ENCODE data around the gene RNF152.

RNF152 gene

GRCh38 chr18:61854578-61855448, 38.0 kb downstream of the RNF152 start:
- no peak for DNase-seq (ENCODE audit: low read depth in 1 of 2, low spot score in 1 of 2)

- DNase-seq (ENCODE audit: low read depth in 1 of 2, low spot score in 1 of 2) = no peak
Measured at GRCh38 chr18:61853855-61854254, 39.0 kb downstream of the RNF152 start.

GRCh38 chr18:61852496-61852895, 40.3 kb downstream of the RNF152 start:
- DNase-seq (ENCODE audit: low read depth in 1 of 2, low spot score in 1 of 2) = no peak

- DNase-seq (ENCODE audit: low read depth in 1 of 2, low spot score in 1 of 2) = no peak
Measured at GRCh38 chr18:61851940-61852451, 40.8 kb downstream of the RNF152 start.

- no peak for DNase-seq (ENCODE audit: low read depth in 1 of 2, low spot score in 1 of 2)
Measured at GRCh38 chr18:61851279-61851678, 41.5 kb downstream of the RNF152 start.

GRCh38 chr18:61850756-61851155, 42.1 kb downstream of the RNF152 start:
- DNase-seq (ENCODE audit: low read depth in 1 of 2, low spot score in 1 of 2) = no peak

- no peak for DNase-seq (ENCODE audit: low read depth in 1 of 2, low spot score in 1 of 2)
Measured at GRCh38 chr18:61847164-61847791, 45.5 kb downstream of the RNF152 start.

GRCh38 chr18:61845197-61845596, 47.6 kb downstream of the RNF152 start:
- no peak for DNase-seq (ENCODE audit: low read depth in 1 of 2, low spot score in 1 of 2)

- DNase-seq (ENCODE audit: low read depth in 1 of 2, low spot score in 1 of 2) = no peak
Measured at GRCh38 chr18:61844726-61845125, 48.1 kb downstream of the RNF152 start.

- no peak for DNase-seq (ENCODE audit: low read depth in 1 of 2, low spot score in 1 of 2)
Measured at GRCh38 chr18:61842146-61842545, 50.7 kb downstream of the RNF152 start.

GRCh38 chr18:61841706-61842105, 51.1 kb downstream of the RNF152 start:
- no peak for DNase-seq (ENCODE audit: low read depth in 1 of 2, low spot score in 1 of 2)

- DNase-seq (ENCODE audit: low read depth in 1 of 2, low spot score in 1 of 2) = no peak
Measured at GRCh38 chr18:61840324-61840723, 52.5 kb downstream of the RNF152 start.

- no peak for DNase-seq (ENCODE audit: low read depth in 1 of 2, low spot score in 1 of 2)
Measured at GRCh38 chr18:61838521-61838920, 54.3 kb downstream of the RNF152 start.

GRCh38 chr18:61833978-61834377, 58.8 kb downstream of the RNF152 start:
- no peak for DNase-seq (ENCODE audit: low read depth in 1 of 2, low spot score in 1 of 2)

- no peak for DNase-seq (ENCODE audit: low read depth in 1 of 2, low spot score in 1 of 2)
Measured at GRCh38 chr18:61833387-61833786, 59.4 kb downstream of the RNF152 start.

GRCh38 chr18:61832858-61833257, 59.9 kb downstream of the RNF152 start:
- no peak for DNase-seq (ENCODE audit: low read depth in 1 of 2, low spot score in 1 of 2)

GRCh38 chr18:61831071-61831470, 61.7 kb downstream of the RNF152 start:
- no peak for DNase-seq (ENCODE audit: low read depth in 1 of 2, low spot score in 1 of 2)

GRCh38 chr18:61829108-61829507, 63.7 kb downstream of the RNF152 start:
- no peak for DNase-seq (ENCODE audit: low read depth in 1 of 2, low spot score in 1 of 2)

GRCh38 chr18:61827591-61827990, 65.2 kb downstream of the RNF152 start:
- no peak for DNase-seq (ENCODE audit: low read depth in 1 of 2, low spot score in 1 of 2)

GRCh38 chr18:61825386-61825785, 67.4 kb downstream of the RNF152 start:
- DNase-seq (ENCODE audit: low read depth in 1 of 2, low spot score in 1 of 2) = no peak

GRCh38 chr18:61824733-61825363, 68.0 kb downstream of the RNF152 start:
- no peak for DNase-seq (ENCODE audit: low read depth in 1 of 2, low spot score in 1 of 2)

GRCh38 chr18:61823595-61823994, 69.2 kb downstream of the RNF152 start:
- DNase-seq (ENCODE audit: low read depth in 1 of 2, low spot score in 1 of 2) = no peak
